Astrocyte (in vitro differentiated cells and primary cell): ENCODE data around the gene C10orf67. TPM values are rescaled to one million over a fixed set of nuclear protein-coding genes. Genes with fewer than 3 reads are reported as not detected.

Experiments used
- DNase-seq: peaks from one replicate; pipeline ENCODE4 v3.0.0-alpha.2; 2010; ENCODE audit warnings: low read depth
- FAIRE-seq: peaks from 2 replicates; lab custom pipeline; 2011; peaks lifted over from hg19 to GRCh38; lab: Jason Lieb, UNC
- H2AFZ ChIP-seq: 2 replicates; pipeline ENCODE4 v1.6.0; 2012; ENCODE audit warnings: low read depth, low read length, inconsistent platforms
- H3K27ac ChIP-seq: 2 replicates; pipeline ENCODE4 v1.5.1; 2011; ENCODE audit warnings: low read depth, low read length, inconsistent platforms
- H3K27me3 ChIP-seq: 2 replicates; pipeline ENCODE4 v1.6.0; 2011; ENCODE audit warnings: low read length, inconsistent platforms; ENCODE audit not compliant: insufficient read depth
- H3K36me3 ChIP-seq: 2 replicates; pipeline ENCODE4 v1.5.1; 2011; ENCODE audit warnings: low read length, inconsistent platforms; ENCODE audit not compliant: insufficient read depth
- H3K4me1 ChIP-seq: 2 replicates; pipeline ENCODE4 v1.5.1; 2011; ENCODE audit warnings: low read length, inconsistent platforms; ENCODE audit not compliant: insufficient read depth
- H3K4me2 ChIP-seq: 2 replicates; pipeline ENCODE4 v1.6.0; 2012; ENCODE audit warnings: low read length, inconsistent platforms
- H3K4me3 ChIP-seq: 2 replicates; pipeline ENCODE4 v1.5.1; 2011; ENCODE audit warnings: low read depth, mild to moderate bottlenecking, low read length, inconsistent platforms; ENCODE audit not compliant: insufficient read depth
- H3K79me2 ChIP-seq: 2 replicates; pipeline ENCODE4 v1.6.0; 2012; ENCODE audit warnings: mild to moderate bottlenecking, low read length, inconsistent platforms; ENCODE audit not compliant: insufficient read depth
- H3K9ac ChIP-seq: 2 replicates; pipeline ENCODE4 v1.6.0; 2012; ENCODE audit warnings: mild to moderate bottlenecking, low read length, inconsistent platforms
- H3K9me3 ChIP-seq: 2 replicates; pipeline ENCODE4 v1.5.1; 2012; ENCODE audit warnings: low read depth, mild to moderate bottlenecking, low read length, inconsistent platforms; ENCODE audit not compliant: insufficient read depth
- H4K20me1 ChIP-seq: 2 replicates; pipeline ENCODE4 v1.6.0; 2012; ENCODE audit warnings: low read length, inconsistent platforms; ENCODE audit not compliant: insufficient read depth
- H3K27ac Mint-ChIP-seq: one replicate; pipeline ENCODE4 v1.8.0; 2021; ENCODE audit warnings: mild to moderate bottlenecking, mixed read lengths; ENCODE audit not compliant: unreplicated experiment
- H3K27me3 Mint-ChIP-seq: one replicate; pipeline ENCODE4 v1.8.0; 2021; ENCODE audit warnings: low read depth, mixed read lengths; ENCODE audit not compliant: unreplicated experiment
- H3K36me3 Mint-ChIP-seq: one replicate; pipeline ENCODE4 v1.8.0; 2021; ENCODE audit warnings: low read depth, mixed read lengths; ENCODE audit not compliant: unreplicated experiment
- H3K4me1 Mint-ChIP-seq: one replicate; pipeline ENCODE4 v1.8.0; 2021; ENCODE audit warnings: low read depth, mixed read lengths; ENCODE audit not compliant: unreplicated experiment
- H3K4me3 Mint-ChIP-seq: one replicate; pipeline ENCODE4 v1.8.0; 2021; ENCODE audit warnings: mild to moderate bottlenecking, moderate library complexity, mixed read lengths; ENCODE audit not compliant: unreplicated experiment
- H3K9me3 Mint-ChIP-seq: one replicate; pipeline ENCODE4 v1.8.0; 2021; ENCODE audit warnings: mild to moderate bottlenecking, mixed read lengths; ENCODE audit not compliant: unreplicated experiment
- CTCF ChIP-seq: IDR thresholded peaks from 2 replicates; pipeline ENCODE4 v1.5.1; 2011; ENCODE audit warnings: low read depth, mild to moderate bottlenecking, inconsistent platforms, low read length, moderate library complexity; ENCODE audit not compliant: insufficient read depth
- EZH2 ChIP-seq: IDR thresholded peaks from 2 replicates; pipeline ENCODE4 v1.6.1; 2012; ENCODE audit warnings: mild to moderate bottlenecking, low read length, inconsistent platforms; ENCODE audit not compliant: insufficient read depth
- total RNA-seq: library from RNA; stranded (reverse); gene quantifications from 2 replicates; pipeline ENCODE4 v1.2.1, GENCODE V29; 2021

The C10orf67 gene
- total RNA-seq, 1 donor from 2014 or later: 0.27 TPM

DNA sequence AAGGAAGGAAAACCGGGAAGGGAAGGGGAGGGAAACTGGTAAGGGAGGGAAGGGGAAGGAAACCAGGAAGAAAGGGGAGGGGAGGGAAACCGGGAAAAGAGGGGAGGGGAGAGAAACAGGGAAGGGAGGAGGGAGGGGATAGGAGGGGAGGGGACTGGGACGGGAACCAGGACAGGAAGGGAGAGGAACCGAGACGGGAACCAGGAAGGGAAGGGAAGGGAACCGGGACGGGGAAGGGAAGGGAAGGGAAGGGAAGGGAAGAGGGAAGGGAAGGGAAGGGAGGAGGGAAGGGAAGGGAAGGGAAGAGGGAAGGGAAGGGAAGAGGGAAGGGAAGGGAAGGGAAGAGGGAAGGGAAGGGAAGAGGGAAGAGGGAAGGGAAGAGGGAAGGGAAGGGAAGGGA lies 13.6 kb downstream of the C10orf67 start:
- H3K4me3 ChIP-seq: no peak overlapping the region
- H3K27ac ChIP-seq: no peak overlapping the region
- DNase-seq (no peak), FAIRE-seq (no peak)
- no peaks in the 10 kb centered on the region for H3K27me3 ChIP-seq
- H2AFZ ChIP-seq: no peak overlapping the region
- H3K36me3 Mint-ChIP-seq: no peaks in the 10 kb centered on the region
- H3K36me3 ChIP-seq: no peaks in the 10 kb centered on the region
- no peaks in the 10 kb centered on the region for H3K9me3 ChIP-seq
- no peak overlapping the region for H3K4me2 ChIP-seq
- peaks cover 2% of the 10 kb centered on the region for H3K9me3 Mint-ChIP-seq
- H3K27ac Mint-ChIP-seq: no peak overlapping the region
- H3K4me1 ChIP-seq: peaks cover 3% of the 10 kb centered on the region
- no peaks in the 10 kb centered on the region for H4K20me1 ChIP-seq
- H3K27me3 Mint-ChIP-seq: peaks cover 3% of the 10 kb centered on the region
- H3K4me1 Mint-ChIP-seq: no peaks in the 10 kb centered on the region
- no peak overlapping the region for H3K4me3 Mint-ChIP-seq
- no peak overlapping the region for H3K9ac ChIP-seq
- TF ChIP-seq CTCF: no peak
- TF ChIP-seq EZH2: no peak
- H3K79me2 ChIP-seq: no peaks in the 10 kb centered on the region

GRCh38 chr10:23326544-23327307 lies 17.9 kb downstream of the C10orf67 start:
- no peak for DNase-seq

More at GRCh38 chr10:23326544-23327307, 17.9 kb downstream of the C10orf67 start:
- Mint-ChIP-seq H3K27me3 (no peaks in the 10 kb centered on the region), H3K9me3 (peaks cover 2% of the 10 kb centered on the region), H3K27ac (no peak overlapping the region), H3K36me3 (no peaks in the 10 kb centered on the region), H3K4me3 (no peak overlapping the region), H3K4me1 (no peaks in the 10 kb centered on the region)
- Histone ChIP-seq H3K27me3 (no peaks in the 10 kb centered on the region), H3K79me2 (no peaks in the 10 kb centered on the region), H3K4me2 (no peak overlapping the region), H3K4me1 (peaks cover 3% of the 10 kb centered on the region), H3K4me3 (no peak overlapping the region), H3K27ac (no peak overlapping the region), H3K9me3 (no peaks in the 10 kb centered on the region), H4K20me1 (no peaks in the 10 kb centered on the region), H3K36me3 (no peaks in the 10 kb centered on the region), H2AFZ (no peak overlapping the region), H3K9ac (no peak overlapping the region)
- no peak for FAIRE-seq
- no peak for TF ChIP-seq EZH2
- TF ChIP-seq CTCF: no peak
